Stimulated activated CD4-positive, alpha-beta T cell treated with anti-CD3 and anti-CD28 coated beads, Interleukin-15, amount 100 ng/mL, for 1 hour (primary cell): ENCODE results near the gene TOMM40.
"Not testable (repeated sequence)": the region's sequence is repeated elsewhere in the genome, so short reads cannot be mapped to it uniquely, and the experiment has no call there.

Source experiments
- DNase-seq, 2 donors: peaks; one replicate each; pipeline ENCODE4 v3.0.0-alpha.2; 2020; ENCODE audit warnings: low read depth in 1 of 2, low spot score in 1 of 2

Gene TOMM40

GRCh38 chr19:44869733-44870470 lies 21.2 kb upstream of the TOMM40 start:
- no peak for DNase-seq

GRCh38 chr19:44871809-44872208 lies 19.2 kb upstream of the TOMM40 start:
- DNase-seq = no peak

DNA sequence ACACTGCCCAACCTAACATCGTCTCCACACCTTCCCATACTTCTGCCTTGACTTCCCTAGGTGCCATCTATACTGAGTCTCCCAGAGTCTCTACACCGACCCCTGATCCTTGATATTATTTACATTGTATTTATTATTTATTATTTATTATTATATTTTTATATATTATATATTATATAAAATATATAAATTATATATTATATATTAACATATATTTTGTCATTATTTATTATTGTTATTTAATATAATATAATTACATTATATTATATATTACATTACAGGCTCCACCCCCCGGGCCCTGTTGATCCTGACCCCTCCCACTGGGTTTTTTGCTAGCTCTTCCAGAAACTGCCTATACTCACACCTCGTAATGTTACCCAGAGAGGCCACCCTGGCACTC lies 18.4 kb upstream of the TOMM40 start:
- no peak for DNase-seq

GRCh38 chr19:44874317-44874716 lies 16.7 kb upstream of the TOMM40 start:
- DNase-seq = no peak

DNA sequence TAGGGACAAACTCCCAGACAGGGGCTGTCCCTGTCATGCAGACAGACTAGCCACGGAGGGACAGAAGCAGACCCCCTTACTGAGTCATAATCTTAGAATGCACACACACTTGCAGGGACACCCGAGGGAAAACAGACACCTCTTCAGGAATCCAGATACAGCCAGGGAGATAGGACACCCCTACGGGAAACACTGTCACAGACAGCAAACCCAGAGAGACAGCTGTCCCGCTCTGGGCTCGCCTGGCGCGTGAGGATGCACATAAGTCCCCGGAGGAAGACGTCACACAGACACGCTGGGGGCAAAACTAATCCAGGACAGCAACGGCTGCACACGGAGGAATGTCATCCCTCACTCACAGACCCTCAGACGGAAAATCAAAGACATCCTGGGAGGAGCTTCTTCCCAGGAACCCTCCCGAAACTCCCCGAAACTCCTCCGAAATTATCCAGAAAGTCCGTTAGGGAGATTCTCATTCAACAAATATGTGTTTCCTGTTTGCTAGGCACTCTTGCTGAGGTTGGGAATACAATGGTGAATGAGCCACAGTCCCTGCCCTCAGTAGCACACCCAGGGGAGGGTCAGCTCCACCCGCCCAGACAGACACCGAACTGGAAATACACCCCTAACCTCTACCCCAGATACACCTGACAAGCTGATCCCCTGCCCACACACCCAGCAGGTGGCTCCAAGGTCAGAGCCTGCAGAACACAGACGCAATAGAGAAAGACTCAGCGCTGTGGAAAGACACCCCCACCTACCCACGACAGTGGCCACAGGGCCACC lies 15.2 kb upstream of the TOMM40 start:
- DNase-seq = no peak

GRCh38 chr19:44876930-44877535 lies 14.0 kb upstream of the TOMM40 start:
- DNase-seq = no peak

DNA sequence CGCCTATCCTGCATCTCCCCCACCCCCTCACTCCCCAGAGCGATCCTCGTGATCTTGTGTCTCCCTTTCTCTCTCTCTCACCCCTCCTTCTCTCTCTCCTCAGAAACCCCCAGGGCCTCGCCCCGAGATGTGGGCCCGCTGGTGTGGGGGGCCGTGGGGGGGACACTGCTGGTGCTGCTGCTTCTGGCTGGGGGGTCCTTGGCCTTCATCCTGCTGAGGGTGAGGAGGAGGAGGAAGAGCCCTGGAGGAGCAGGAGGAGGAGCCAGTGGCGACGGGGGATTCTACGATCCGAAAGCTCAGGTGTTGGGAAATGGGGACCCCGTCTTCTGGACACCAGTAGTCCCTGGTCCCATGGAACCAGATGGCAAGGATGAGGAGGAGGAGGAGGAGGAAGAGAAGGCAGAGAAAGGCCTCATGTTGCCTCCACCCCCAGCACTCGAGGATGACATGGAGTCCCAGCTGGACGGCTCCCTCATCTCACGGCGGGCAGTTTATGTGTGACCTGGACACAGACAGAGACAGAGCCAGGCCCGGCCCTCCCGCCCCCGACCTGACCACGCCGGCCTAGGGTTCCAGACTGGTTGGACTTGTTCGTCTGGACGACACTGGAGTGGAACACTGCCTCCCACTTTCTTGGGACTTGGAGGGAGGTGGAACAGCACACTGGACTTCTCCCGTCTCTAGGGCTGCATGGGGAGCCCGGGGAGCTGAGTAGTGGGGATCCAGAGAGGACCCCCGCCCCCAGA lies 12.8 kb upstream of the TOMM40 start:
- DNase-seq = no peak

DNA sequence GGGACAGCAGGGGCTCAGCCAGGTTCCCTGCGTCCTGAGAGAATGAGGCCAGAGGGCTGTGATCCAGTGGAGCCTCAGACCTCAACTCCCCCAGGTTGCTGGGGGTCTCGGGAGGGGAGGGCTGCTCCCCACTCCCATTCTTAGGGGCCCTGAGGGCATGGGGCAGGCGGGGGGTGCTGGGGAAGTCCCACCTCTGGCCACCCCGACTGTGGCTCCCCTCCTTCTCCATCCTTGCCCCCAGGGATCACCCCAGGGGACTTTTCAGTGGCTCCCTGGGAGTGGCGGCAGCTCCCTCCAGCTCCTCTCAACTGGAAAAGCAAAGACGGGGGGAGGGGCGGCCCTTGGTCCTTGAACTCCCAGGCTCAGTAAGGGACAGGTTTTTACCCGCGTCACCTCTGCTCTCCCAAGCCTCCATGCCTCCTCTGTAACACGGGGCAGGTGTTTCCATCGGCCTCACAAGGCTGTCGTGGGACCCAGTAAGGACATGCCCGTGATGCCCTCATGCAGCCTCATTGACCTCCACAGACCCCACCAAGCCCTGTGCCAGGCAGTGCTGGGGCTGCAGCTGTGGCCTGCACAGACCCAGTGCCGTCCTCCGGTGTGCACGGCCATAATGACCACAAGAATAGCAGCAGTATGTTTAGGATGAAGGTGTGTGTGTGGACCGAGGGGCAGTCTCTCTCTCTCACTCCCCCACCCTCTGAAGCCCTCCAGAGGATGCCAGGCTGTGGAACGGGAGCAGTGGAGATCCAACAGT lies 11.6 kb upstream of the TOMM40 start:
- no peak for DNase-seq

DNA sequence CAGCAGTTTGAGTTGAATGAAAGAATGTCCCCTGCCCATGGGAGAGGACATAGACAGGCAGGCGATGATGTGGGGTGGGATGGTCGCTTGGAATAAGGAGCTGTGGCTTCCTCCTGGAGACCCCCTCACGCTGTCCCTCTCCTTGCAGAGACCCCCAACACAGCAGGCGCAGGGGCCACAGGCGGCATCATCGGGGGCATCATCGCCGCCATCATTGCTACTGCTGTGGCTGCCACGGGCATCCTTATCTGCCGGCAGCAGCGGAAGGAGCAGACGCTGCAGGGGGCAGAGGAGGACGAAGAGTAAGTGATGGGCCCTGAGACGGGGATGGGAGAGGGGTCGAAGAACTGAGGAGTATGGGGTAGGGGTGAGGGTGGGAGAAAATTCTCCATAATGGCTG lies 9.0 kb upstream of the TOMM40 start:
- DNase-seq = no peak

DNA sequence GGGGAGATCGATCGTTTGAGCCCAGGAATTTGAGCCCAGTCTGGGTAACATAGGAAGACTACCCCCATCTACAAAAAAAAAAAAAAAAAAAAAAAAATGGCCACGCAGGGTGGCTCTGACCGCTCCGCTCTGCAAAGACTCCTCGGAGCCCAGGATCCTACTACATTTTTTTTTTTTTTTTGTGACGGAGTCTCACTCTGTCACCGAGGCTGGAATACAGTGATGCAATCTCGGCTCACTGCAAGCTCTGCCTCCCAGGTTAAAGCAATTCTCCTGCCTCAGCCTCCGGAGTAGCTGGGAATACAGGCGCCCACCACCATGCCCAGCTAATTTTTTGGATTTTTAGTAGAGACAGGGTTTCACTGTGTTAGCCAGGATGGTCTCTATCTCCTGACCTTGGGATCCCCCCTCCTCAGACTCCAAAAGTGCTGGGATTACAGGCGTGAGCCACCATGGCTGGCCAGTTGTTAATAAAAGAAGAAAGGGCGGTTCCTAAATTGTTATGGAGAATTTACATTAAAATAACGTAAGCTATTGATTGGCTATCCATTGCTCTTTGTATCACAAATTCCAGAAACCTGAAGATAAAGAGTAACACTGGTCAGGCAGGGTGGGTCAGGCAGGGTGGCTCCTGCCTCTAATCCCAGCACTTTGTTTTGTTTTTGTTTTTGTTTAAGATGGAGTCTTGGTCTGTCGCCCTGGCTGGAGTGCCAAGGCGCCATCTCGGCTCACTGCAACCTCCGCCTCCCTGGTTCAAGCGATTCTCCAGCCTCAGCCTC lies 8.2 kb upstream of the TOMM40 start:
- not testable (repeated sequence) for DNase-seq

DNA sequence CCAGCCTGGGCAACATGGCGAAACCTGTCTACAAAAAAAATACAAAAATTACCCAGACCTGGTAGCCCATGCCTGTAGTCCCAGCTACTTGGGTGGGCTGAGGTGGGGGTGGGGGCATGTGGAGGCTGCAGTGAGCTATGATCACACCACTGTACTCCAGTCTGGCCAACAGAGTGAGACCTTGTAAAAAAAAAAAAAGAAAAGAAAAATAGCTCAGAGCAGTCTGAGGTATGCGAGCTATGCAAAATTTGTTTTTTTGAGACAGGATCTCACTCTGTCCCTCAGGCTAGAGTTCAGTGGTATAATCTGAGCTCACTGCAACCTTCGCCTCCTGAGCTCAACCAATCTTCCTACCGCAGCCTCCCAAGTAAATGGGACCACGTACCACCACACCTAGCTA lies 7.1 kb upstream of the TOMM40 start:
- DNase-seq = no peak

- no peak for DNase-seq
These were observed 6.5 kb upstream of the TOMM40 start for GRCh38 chr19:44884566-44884965.

GRCh38 chr19:44886141-44886540 lies 4.9 kb upstream of the TOMM40 start:
- DNase-seq = no peak

GRCh38 chr19:44887648-44888047 lies 3.4 kb upstream of the TOMM40 start:
- DNase-seq = no peak

GRCh38 chr19:44888335-44888734 lies 2.7 kb upstream of the TOMM40 start:
- DNase-seq = not testable (repeated sequence)

DNA sequence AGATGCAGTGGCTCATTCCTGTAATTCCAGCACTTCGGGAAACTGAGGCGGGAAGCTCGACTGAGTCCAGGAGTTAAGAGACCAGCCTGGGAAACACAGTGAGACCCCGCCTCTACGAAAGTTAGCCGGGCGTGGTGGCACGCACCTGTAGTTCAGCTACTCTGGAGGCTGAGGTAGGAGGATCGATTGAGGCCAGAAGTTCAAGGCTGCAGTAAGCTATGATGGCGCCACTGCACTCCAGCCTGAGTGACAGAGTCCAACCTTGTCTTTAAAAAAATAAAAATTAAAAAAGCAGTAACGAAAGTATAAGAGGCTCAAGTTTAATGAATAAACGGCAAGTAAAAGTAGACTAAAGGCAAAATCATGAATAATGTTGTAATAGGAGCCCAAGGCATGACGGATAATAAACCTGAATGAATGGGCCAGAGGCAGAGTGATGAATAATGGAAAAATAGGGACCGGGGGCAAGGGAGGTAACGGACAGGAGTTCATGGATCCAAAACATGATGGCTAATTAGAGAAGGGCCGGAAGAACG lies 1.2 kb upstream of the TOMM40 start:
- no peak for DNase-seq

DNA sequence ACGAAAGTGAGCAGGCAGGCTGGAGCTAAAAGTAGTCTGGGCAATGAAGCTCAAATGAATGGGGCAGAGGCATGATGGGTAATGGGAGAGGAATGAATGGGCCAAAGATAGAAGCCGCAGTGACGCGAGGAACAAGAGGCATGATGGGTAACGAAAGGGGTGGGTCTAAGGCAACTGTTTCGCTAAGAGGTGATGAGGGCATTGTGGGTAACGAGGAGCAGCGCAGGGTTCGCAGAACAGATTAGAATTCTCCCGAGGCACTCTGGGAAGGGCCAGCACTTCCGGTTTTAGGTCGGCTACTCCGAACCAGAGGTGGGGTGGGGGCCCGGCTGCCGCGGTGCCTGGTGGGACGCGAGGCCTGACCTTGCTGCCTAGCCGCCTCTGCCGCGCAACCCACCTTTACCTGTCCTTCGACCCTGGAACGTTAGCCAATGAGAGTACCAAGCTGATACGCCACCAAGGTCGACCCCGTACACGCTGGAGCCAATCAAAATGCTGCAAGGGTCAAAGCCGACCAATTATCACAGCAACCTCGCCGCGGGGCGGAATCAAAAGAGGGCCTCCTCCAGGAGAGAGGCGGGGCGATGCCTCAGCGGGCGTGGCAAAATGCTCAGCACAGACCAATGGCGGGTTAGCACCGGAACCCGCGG lies 563 bp upstream of the TOMM40 start:
- peak in 1 of 2 donors; percentile 100 for DNase-seq

GRCh38 chr19:44892932-44893331 lies 1.9 kb downstream of the TOMM40 start:
- no peak for DNase-seq

DNA sequence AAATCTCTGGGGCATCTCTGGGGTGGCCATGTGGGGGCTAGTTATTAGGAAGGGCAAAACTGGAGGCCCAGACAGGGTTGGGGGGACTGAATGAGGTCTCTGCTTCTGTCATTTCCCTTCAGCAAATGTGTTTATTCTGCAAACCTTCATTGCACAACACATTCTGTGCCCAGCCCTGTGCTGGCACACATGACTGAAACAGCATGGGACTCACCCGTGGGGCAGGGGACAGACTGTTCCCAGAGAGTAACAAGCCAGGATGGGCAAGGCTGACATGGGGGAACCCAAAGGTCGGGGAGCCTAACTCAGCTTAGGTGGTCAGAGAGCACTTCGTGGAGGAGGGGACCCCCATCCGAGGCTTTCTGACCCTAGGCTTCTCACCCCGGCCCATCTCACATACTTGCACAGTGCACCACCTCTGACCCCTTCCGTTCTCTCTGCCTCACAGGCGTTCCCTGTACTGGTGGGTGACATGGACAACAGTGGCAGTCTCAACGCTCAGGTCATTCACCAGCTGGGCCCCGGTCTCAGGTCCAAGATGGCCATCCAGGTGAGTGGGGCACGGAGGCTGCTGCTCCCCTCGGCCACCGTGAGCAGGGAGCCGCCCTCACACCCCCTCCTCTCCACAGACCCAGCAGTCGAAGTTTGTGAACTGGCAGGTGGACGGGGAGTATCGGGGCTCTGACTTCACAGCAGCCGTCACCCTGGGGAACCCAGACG lies 2.4 kb downstream of the TOMM40 start:
- DNase-seq = no peak
